GM18858 (cell line): ENCODE measurements around the gene CCM2L.
"Not testable (repeated sequence)": the region's sequence is repeated elsewhere in the genome, so short reads cannot be mapped to it uniquely, and the experiment has no call there.

Source experiments
- ATAC-seq: cut with Tn5 transposase; IDR thresholded peaks from one replicate; pipeline ENCODE4 v1.9.1; 2021; ENCODE audit not compliant: unreplicated experiment

CCM2L gene

GRCh38 chr20:32027643-32028042 lies 17.4 kb downstream of the CCM2L start:
- ATAC-seq: no peak

- ATAC-seq: no peak
These were observed 18.6 kb downstream of the CCM2L start for GRCh38 chr20:32028647-32029372.

GRCh38 chr20:32029561-32029960 lies 19.3 kb downstream of the CCM2L start:
- ATAC-seq: no peak

GRCh38 chr20:32031007-32031958 lies 21.0 kb downstream of the CCM2L start:
- ATAC-seq: no peak

GRCh38 chr20:32033316-32033715 lies 23.1 kb downstream of the CCM2L start:
- ATAC-seq: no peak

GRCh38 chr20:32033721-32034120 lies 23.5 kb downstream of the CCM2L start:
- not testable (repeated sequence) for ATAC-seq

- ATAC-seq: no peak
These were observed 24.6 kb downstream of the CCM2L start for GRCh38 chr20:32034581-32035425.

GRCh38 chr20:32035426-32035779 lies 25.2 kb downstream of the CCM2L start:
- no peak for ATAC-seq

GRCh38 chr20:32036252-32036651 lies 26.0 kb downstream of the CCM2L start:
- no peak for ATAC-seq

- ATAC-seq: no peak
These were observed 26.7 kb downstream of the CCM2L start for GRCh38 chr20:32036716-32037485.

GRCh38 chr20:32037929-32038328 lies 27.7 kb downstream of the CCM2L start:
- no peak for ATAC-seq

- ATAC-seq: peak; percentile 52
These were observed 30.1 kb downstream of the CCM2L start for GRCh38 chr20:32040142-32040953.

- no peak for ATAC-seq
These were observed 35.8 kb downstream of the CCM2L start for GRCh38 chr20:32045999-32046398.

- ATAC-seq: no peak
These were observed 40.1 kb downstream of the CCM2L start for GRCh38 chr20:32050324-32050841.

- ATAC-seq: no peak
These were observed 40.8 kb downstream of the CCM2L start for GRCh38 chr20:32050851-32051556.

GRCh38 chr20:32051720-32052089 lies 41.5 kb downstream of the CCM2L start:
- ATAC-seq: no peak

GRCh38 chr20:32052090-32052777 lies 42.0 kb downstream of the CCM2L start, which contains the start of gene HCK:
HCK (plus strand) TSS chr20:32052242.
- no peak for ATAC-seq

- ATAC-seq: no peak
These were observed 42.6 kb downstream of the CCM2L start for GRCh38 chr20:32052778-32053362.
